ENCODE measurements around the gene AKT1S1. TPM values are rescaled to one million over a fixed set of nuclear protein-coding genes. Genes with fewer than 3 reads are reported as not detected.

The AKT1S1 gene
- total RNA-seq, 1 experiment from 2014 or later, result 15.3 TPM

DNA sequence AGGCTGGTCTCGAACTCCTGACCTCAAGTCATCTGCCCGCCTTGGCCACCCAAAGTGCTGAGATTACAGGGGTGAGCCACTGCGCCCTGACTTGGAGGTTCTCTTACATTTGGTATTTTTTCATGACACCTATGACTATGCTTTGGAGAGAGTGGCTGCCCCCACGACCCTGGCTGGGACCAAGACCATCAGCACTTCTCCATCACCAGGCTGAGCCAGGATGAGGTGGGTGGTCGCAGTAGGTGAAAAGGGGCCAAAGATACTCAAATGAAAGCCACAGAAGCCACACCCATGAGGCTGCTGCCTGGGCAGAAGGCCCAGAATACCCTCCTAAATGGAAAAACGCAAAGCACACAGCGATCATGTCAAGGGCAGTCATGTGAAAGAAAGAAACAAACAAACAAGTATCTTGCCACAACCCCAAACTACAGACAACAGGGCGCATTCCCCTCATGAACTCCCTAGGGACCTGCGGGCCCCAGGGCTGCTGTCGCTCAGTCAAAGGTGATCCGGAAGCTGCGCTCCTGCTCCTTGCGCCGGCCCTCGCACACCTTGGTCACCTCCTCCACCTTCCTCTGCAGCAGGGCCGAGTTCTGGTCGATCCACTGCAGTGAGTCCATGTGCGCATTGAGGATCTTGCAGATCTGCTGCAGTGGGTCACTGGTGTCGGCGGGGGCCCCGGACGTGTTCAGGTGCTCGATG is 30.7 kb upstream of the AKT1S1 start:
- DNase-seq (ENCODE audit: low read depth), result no peak

DNA sequence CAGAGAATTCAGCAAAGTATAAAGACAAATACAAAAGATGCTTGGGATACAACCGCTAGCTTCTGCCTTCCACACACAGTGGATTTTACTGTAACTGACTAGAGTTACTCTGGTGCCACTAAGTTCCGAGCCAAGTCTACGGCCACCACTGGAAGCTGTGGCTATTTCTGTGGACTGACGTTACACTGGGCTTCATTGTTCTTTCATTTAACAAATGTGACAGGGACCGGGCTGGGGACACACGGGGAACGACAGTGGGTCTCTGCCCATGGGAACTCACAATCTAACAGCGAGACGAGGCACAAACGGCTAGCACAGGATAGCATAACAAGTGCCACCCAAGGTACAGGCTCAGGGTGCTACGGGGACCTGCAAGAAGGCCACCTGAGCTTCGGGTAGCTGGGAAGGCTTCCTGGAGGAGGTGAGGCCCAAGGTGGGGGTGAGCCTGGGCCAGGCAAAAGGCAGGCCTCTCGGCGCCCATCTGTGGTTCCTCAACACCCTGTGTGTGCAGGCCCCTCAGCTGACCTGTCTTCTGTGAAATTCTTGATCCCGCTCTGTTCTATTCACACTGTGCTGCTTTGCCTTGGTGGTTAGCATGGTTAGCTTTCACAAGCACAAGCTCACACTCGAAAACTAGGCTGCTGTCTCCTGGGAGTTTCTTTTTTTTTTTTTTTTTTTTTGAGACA is 29.9 kb upstream of the AKT1S1 start:
- DNase-seq (ENCODE audit: low read depth), result no peak

DNA sequence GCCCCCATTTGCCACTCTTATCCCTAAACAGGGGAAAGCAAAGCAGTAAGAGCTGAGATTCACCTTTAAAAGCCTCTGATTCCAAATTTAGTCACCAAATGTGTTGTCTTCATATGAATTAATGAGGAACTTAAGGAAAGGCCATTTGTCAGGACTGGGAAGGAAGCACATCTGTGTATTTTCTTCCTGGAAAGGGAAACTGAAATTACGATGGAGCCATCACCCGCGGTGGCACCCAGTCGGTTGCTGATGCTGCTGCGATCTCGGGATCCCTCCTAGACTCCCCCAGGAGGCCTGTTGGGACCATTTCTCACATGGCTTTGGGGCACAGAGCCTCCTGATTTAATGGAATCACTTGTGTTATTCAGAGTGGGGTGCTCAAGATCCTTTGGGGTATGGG is 27.0 kb upstream of the AKT1S1 start:
- no peak for DNase-seq (ENCODE audit: low read depth)

DNA sequence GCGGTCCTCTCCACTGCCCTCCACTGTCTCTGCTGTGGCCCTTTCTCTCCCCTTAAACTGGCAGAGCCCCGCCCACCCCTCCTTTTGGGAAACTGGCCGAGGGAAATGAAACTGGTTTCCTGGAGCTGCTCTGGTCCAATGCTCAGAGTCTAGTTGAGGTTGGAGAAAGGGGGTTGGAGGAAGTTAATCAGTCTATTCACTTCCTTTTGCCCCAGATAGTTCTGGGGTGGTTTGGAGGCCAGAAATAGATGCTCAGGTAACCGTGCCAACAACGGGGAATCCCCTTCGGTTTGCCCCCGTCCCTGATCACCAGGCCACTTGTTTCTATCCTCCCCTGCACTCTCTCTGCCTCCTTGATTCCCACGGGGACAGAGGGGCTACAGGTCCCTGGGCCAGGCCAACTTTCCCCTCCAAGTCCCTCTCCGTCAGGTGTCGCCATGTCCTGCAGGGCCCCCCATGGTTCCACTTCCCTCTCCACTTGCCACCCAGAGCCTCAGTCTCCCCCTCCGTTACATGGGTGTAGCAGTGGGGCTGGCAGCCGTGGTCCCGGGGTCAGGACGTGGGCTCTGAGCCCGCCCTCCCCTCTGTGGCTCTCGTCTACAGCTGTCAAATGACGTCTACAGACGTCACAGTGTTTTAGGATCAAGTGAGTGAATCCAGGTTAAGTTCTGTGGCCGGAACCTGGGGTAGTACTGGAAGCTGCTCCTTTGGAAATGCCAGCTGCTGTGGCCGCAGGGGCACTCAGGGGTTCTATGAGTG is 19.9 kb upstream of the AKT1S1 start, which contains the start of gene IL4I1:
TSS of gene IL4I1 (minus strand) at position 25 of the 759 bp plus-strand sequence. CDS start 727 bp downstream, outside the sequence.
- peak; percentile 55 for DNase-seq (ENCODE audit: low read depth)

DNA sequence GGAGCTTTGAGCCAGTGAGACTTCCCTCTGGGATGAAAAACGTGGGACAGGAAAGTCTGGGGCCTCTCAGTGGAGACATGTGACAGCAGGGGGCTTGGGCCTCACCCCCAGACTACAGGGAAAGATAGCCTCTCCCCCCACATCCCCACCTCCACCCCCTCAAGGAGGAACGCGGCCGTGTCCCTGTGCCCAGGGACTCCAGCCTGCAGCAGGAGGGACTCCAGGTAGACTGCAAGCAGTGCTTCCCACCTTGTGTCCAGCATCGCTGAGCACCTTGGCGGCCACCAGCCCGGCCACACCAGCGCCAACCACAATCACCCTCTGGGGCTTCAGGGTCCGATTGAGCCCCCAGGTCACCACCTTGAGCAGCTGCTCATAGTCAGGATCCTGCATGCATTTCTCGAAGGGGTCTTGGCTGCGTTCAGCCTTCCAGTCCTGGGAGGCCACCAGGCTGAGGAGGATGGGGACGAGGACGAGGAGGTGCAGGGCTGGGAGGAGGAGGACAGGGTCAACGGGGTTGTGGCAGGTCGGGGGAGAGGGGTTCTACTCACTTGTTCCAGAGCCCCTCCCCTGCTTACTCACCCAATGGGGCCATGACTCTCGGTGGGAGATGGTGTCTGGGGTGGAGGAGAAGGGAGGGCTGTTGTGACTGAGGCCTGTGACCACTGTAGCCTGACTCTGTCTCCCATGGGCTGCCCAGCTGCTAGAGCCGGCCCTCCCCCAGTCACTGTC is 18.6 kb upstream of the AKT1S1 start:
- DNase-seq (ENCODE audit: low read depth), result no peak

DNA sequence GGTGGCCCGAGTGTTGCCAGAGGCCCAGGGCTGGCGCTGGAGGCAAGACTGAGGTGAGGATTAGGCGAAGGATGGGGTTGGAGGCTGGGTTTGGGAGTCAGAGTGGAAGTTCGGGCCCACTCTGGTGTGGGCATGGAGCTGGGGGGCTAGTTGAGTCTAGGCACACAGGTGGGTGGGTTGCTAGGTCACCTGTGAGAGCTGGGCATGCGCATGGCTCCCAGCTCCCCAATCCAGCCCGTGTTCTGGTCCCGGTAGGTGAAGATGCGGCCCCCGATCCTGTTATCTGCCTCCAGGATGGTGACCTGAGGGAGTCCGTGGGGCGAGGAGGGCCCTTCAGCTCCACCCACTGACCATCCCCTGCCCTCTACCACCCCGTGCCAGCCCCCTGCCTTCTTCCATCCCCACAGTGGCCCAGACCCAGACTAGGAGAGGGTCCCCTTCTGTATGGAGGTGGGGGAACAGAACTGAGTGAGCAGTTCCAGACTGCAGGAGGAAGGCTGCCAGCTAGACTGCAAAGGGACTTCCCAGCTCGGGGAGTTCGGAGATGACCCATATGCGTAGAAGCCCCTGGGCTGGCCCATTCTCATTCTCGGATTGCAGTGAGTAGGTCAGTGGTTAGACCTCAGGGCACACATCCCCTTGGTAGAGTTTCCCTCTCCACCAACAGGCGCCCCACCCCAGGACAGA is 17.9 kb upstream of the AKT1S1 start:
- no peak for DNase-seq (ENCODE audit: low read depth)

DNA sequence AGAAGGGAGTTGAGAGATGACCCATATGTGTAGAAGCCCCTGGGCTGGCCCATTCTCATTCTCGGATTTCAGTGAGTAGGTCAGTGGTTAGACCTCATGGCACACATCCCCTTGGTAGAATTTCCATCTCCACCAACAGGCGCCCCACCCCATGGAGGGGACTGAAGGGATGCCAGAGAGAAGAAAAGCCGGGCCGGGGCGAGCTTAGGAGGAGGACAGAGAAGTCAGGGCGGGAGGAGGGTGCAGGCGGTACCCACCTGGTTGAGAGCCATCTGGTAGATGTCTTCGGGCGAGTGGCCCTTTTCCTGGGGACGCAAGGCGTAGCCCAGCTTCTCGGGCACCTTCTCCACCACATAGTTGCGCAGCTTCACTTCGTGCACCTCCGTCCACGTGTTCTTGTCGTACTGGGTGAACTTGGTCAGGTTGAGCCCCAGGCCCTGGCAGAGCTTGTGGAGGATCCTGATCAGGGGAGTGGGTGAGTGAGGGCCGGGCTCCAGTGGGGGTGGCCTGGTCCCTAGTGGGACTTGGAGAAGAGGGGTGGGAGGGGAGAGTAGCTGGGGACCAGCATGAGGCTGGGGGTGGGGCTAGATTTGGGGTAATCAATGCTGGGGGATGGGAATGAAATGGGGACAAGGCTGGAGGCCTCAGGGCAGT is 17.0 kb upstream of the AKT1S1 start:
- no peak for DNase-seq (ENCODE audit: low read depth)

DNA sequence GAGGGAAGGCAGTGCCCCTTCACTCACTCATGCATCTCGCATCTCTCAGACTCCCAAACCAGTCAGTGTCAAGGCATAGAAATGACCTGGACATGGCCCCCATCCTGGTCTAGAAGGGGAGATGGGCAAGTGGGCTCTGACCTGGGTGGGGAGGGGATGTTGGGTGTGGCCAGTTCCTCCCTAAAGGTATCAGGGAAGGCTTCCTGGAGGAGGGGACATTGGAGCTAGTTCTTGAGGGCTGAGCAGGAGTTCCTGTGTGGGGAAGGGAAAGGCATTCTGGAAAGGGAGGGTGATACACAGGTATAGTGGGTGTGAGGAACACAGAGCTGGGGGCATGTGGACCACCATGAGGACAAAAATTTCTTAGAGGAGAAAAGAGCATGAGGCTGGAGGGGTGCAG is 15.6 kb upstream of the AKT1S1 start:
- DNase-seq (ENCODE audit: low read depth), result no peak

DNA sequence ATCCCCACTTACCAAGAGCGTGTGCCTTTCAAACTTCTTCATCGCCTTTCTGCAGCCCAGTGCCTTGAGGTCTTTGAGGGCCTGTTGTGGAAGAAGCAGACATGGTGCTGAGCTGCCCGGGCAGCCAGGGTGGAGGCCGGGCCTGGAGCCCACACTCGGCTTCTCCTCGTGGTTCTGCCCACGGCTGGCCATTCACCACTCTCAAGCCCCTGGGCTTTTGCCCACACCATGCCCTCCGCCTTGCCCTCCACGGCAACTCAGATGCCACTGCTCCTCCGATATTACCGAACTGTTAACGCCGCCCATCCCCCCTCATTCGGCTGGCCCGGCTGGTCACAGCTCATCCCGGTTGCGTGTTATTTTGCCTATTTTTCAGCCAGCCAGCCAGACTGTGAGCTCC is 14.2 kb upstream of the AKT1S1 start:
- DNase-seq (ENCODE audit: low read depth), result no peak

DNA sequence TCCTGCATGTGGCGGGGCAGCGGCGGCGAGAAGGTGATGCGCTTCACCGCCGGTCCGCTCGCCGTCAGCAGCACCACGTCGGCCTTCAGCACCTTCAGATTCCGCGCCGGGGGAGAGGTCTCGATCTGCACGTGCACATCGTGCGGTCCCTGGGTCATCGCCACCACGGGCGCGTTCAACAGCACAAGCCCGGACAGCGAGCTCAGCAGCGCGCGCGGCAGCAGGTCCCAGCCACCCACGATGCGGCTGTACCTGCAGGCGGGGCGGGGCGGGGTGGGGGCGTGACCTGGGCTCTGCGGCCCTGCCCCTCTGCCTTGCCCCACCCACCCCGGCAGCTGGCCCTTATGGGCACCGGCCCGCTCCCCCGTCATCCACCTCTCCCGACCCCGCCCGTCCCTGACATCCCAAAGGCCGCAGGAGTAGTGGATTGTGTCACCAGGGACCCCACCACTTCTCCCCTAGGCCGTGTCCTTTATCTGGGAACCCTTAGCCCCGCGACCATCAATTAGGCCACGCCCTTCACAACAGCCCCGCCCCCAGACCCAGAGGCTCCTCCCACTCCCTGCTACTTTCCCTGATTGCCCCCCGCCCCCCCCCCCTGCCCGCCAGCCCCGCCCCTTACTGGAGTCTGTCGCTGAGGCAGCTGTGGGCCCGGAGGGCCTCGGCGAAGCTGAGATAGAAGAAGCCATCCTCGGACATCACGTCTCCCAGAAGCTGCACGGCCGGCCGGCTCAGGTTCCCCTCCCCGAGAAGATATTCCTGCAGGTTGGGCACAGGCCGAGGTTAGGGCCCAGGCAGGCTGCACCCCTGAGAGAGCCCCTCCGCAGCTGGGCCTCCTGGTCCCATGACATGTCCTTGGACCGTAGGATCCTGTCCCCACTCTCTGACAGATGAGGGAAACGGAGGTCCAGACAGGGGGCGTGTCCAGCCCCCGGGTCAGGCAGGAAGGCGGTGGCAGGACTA is 13.5 kb upstream of the AKT1S1 start:
- DNase-seq (ENCODE audit: low read depth), result peak; percentile 32

DNA sequence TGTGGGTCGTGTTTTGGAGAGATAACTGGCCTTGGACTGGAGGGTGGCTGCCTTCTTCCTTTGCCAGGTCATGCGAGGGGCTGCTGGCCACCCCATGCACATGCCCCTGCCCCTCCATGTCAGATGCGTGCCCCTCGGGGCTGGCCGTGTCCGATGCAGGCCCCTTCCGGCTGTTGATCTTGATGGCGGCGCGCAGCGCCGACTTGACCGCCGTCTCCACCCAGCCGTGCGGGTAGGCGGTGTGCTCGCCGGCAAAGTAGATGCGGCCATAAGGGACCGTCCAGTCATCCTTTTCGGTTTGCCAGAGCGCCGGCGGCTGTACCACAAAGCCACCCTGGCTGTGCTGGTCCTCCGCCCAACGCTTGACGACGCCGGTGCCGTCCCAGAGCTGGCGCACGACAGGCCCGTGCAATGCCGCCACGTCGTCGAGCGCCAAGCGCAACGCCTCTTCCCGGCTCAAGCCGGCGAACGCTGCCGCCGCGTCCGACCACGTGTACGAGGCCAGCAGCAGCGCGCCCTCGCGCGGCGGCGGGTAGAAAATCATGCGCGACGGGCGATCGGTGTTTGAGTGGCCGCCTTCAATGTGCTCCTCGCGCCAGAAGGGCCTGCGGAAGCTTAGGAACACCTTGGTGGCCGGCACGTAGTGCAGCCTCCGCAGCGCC is 12.7 kb upstream of the AKT1S1 start:
- peak; percentile 50 for DNase-seq (ENCODE audit: low read depth)

DNA sequence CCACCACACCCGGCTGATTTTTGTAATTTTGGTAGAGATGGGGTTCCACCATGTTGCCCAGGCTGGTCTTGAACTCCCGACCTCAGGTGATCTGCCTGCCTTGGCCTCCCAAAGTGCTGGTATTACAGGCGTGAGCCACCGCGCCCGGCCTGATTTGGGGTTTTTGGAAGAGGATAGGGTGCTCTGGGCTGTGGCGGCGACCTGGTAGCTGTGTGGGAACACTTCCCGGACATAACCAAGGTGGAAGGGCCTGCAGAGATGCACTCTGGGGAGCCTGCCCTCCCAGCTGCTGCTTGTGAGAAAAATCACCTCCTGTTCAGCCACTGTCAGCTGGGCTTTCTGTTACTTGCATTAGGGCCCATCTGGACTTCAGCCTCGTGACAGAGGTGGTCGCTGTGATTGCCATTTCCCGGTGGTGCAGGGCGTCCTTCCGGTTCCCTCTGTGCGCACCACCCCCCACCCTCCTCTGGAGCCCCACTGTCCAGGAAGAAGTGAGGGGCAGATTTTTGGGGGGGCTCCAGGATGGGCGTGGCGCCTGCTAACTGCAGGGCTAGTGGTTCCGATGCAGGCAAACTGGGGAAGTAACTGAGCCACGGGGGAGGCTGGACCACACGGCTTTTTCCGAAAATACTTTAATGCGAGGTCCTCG is 12.0 kb upstream of the AKT1S1 start:
- no peak for DNase-seq (ENCODE audit: low read depth)

DNA sequence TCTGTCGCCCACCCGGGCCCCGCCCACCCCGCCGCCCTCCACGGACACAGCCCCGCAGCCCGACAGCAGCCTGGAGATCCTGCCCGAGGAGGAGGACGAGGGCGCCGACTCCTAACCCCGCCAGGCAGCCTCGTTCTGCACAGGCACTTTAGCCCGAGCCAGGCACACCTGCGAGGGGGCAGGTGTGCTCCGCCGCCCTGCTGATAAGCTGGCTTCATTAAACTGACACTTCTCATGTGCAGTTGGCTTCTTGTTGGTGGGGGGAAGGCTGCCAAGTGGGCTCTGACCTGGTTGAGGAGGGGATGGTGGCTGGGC is 11.3 kb upstream of the AKT1S1 start:
- no peak for DNase-seq (ENCODE audit: low read depth)

DNA sequence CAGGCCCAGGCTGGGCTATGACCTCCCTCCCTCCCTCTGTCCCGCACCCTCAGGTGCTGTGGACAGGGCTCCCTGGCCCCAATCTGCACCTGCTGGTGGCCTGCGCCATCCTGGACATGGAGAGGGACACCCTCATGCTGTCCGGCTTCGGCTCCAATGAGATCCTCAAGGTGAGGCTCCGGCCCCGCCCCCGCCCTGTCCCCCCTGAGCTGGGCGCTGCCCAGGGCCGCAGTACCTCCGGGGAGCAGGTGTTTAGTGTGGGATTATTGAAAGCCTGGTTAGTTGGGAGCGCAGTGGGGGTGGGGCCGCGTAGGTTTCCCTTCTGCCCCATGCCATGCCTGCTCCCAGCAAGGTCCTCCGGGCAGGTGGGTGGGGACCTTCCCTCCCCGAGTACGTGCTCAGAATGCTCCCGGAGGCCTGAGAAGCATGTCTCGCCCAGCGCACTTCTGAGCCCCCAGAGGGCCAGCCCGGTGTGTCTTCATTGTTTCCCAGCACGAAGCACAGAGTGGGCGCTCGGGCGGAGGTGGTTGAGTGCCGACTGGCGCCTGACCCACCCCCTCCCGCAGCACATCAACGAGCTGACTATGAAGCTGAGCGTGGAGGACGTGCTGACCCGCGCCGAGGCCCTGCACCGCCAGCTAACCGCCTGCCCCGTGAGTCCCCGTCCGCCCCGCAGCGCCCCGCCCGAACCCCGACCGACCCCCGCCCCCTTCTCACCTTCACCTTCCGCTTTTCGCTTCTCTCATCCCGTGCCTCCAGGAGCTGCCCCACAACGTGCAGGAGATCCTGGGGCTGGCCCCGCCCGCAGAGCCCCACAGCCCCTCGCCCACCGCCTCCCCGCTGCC is 10.7 kb upstream of the AKT1S1 start:
- DNase-seq (ENCODE audit: low read depth), result no peak

DNA sequence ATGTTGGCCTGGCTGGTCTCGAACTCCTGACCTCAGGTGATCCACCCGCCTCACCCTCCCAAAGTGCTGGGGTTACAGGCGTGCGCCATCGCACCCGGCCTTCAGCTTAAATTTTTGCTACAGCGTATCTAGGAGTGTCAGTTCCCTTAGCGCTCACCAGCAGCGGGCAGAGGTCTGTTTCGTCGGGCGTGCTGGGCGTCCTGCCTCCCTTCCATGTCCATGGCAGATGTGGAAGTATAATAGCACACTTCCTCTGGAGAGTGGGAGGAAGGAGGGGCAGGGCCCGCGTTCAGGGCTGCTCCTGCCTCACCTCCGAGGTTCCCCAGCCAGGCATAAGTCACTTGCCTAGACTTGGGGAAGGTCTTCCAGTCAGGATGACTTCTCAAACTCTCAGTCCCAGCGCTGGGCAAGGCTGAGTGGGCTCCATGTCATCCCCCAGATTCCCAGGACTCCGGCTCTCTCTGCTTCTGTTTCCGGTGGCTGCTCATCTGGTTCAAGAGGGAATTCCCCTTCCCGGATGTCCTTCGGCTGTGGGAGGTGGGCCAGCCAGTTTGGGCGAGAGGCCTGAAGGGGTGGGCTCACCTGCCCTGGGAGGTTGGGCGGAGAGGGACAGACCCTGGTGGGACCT is 10.0 kb upstream of the AKT1S1 start:
- DNase-seq (ENCODE audit: low read depth), result no peak

DNA sequence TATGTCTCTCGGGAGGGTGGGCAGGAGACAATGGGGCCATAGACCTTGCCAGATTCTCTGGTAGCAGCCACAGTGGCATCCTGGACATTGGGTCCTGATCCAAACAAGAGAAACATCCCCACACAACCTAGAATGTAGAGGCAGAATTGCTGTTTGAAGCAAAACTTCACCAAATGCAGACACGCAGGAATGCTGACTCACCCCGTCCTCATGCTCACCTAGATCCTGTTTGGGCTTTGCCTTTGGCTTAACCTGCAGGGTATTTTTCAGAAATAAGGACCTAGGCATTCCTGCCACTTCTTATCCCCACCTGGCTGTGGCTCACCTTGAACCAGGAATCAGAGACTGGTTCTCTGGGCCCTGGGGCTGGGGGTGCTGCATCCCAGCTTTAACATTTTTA is 7.6 kb upstream of the AKT1S1 start:
- no peak for DNase-seq (ENCODE audit: low read depth)

DNA sequence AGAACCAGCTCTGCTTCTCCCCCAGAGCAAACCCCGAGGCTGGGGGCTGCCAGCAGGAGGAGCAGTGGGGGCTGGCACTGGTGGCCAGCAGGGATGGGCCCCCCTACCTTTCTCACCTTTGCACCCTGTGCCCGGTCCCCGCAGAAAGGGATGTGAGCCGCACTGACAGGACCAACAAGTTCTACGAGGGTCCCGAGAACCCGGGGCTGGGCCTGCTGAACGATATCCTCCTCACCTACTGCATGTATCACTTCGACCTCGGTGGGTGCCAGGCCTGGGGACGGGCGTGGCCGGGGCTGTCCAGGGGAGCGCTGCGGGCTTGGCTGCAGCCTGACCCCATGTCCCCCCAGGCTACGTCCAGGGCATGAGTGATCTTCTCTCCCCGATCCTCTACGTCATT is 7.0 kb upstream of the AKT1S1 start:
- no peak for DNase-seq (ENCODE audit: low read depth)
